Measurements from ENCODE around the gene BCKDHB.

The BCKDHB gene

DNA sequence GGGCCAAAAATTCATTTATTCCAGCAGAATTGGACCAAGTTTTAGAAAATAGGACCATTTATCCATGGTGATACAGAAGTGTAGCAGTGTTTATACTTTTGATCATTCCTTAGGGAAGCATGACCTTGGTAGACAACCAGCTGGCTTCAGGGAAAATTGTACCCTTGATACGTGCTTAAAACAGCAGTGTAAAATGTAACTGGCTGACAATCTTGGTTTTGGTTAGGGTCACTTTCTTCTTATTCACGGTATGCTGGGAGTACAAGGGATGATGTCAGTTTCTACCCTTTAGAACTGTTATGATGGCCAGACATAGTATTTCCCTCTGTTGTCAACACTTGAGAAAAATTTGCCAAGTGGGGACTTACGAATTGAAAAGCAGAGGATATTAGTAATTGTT is 157.1 kb downstream of the BCKDHB start:
- no peak for DNase-seq (ENCODE audit: extremely low read depth, low read depth)
- no peak overlapping the region for H3K4me3 ChIP-seq (replicated peaks; ENCODE audit: low read depth, low read length)
- no peak for TF ChIP-seq CTCF (IDR thresholded peaks at IDR 0.05; ENCODE audit: low read depth, low read length, missing control alignments)

GRCh38 chr6:80268865-80269730 is 162.6 kb downstream of the BCKDHB start:
- no peak for DNase-seq (ENCODE audit: extremely low read depth, low read depth)
- no peak overlapping the region for H3K4me3 ChIP-seq (replicated peaks; ENCODE audit: low read depth, low read length)
- no peak for TF ChIP-seq CTCF (IDR thresholded peaks at IDR 0.05; ENCODE audit: low read depth, low read length, missing control alignments)

- DNase-seq (ENCODE audit: extremely low read depth, low read depth), result no peak
- no peak for TF ChIP-seq CTCF (IDR thresholded peaks at IDR 0.05; ENCODE audit: low read depth, low read length, missing control alignments)
- H3K4me3 ChIP-seq (replicated peaks; ENCODE audit: low read depth, low read length), result no peak overlapping the region
These were observed 164.6 kb downstream of the BCKDHB start for GRCh38 chr6:80271074-80271473.

DNA sequence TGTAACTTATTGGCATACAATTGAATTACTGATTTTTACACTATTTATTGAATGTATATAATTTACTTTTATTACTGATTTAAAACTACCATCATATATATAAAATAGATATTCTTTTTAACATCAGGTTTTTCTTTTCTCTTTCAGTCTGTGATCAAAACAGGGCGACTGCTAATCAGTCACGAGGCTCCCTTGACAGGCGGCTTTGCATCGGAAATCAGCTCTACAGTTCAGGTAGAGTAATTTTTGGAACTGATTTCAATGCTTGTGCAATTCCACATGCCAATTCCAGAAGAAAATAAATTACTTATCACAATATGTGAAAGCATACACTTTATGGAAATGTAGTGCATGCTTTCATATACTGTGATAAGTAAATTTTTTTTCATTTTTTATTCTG is 166.5 kb downstream of the BCKDHB start:
- no peak for DNase-seq (ENCODE audit: extremely low read depth, low read depth)
- no peak for TF ChIP-seq CTCF (IDR thresholded peaks at IDR 0.05; ENCODE audit: low read depth, low read length, missing control alignments)
- H3K4me3 ChIP-seq (replicated peaks; ENCODE audit: low read depth, low read length), result no peak overlapping the region

GRCh38 chr6:80276861-80277260 is 170.4 kb downstream of the BCKDHB start:
- H3K4me3 ChIP-seq (replicated peaks; ENCODE audit: low read depth, low read length), result no peak overlapping the region
- DNase-seq (ENCODE audit: extremely low read depth, low read depth), result no peak
- TF ChIP-seq CTCF (IDR thresholded peaks at IDR 0.05; ENCODE audit: low read depth, low read length, missing control alignments), result no peak

DNA sequence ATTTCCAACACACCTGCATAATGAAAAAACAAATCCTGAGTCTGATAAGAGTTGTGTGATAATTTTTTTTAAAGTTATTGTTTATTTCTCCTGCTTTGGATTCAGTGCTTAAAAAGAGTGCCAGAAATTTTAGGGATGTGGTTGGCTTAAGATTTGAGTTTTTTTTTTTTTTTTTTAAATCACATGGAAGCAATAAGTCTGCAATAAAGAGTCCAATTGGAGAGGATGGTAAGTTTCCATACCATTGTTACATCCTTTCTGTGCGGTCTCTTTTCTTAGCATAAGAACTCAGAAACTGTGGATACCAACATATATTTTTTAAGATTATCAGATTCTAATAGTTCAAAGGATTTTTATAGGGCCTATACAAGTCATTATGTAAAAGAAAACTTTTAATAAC is 171.0 kb downstream of the BCKDHB start:
- no peak overlapping the region for H3K4me3 ChIP-seq (replicated peaks; ENCODE audit: low read depth, low read length)
- no peak for DNase-seq (ENCODE audit: extremely low read depth, low read depth)
- TF ChIP-seq CTCF (IDR thresholded peaks at IDR 0.05; ENCODE audit: low read depth, low read length, missing control alignments), result no peak
